HUES64 (cell line): ENCODE measurements around the gene ARL16.
A peak's percentile ranks its signal among the peaks of the same experiment; 100 is the strongest.
"Not testable (repeated sequence)": the region's sequence is repeated elsewhere in the genome, so short reads cannot be mapped to it uniquely, and the experiment has no call there.

Experiments
- H3K27ac ChIP-seq: 2 replicates; pipeline ENCODE4 v1.7.0; 2013; ENCODE audit warnings: low read depth, low read length, inconsistent platforms
- H3K27me3 ChIP-seq: 2 replicates; pipeline ENCODE4 v1.6.1; 2013; ENCODE audit warnings: mild to moderate bottlenecking, low read length; ENCODE audit not compliant: insufficient read depth
- H3K36me3 ChIP-seq: 2 replicates; pipeline ENCODE4 v1.6.1; 2013; ENCODE audit warnings: mild to moderate bottlenecking, low read length; ENCODE audit not compliant: insufficient read depth
- H3K4me1 ChIP-seq: 2 replicates; pipeline ENCODE4 v1.6.1; 2013; ENCODE audit warnings: mild to moderate bottlenecking, low read length, moderate library complexity; ENCODE audit not compliant: insufficient read depth
- H3K4me3 ChIP-seq: 2 replicates; pipeline ENCODE4 v1.5.1; 2013; ENCODE audit warnings: mild to moderate bottlenecking, low read length, moderate library complexity
- H3K9ac ChIP-seq: 2 replicates; pipeline ENCODE4 v1.6.1; 2013; ENCODE audit warnings: mild to moderate bottlenecking, low read depth, low read length
- H3K9me3 ChIP-seq: 2 replicates; pipeline ENCODE4 v1.6.1; 2013; ENCODE audit warnings: low read depth, low read length; ENCODE audit not compliant: insufficient read depth
- WGBS: fragments of 150-250, 120-280 bp; methylation state at CpG from one replicate; pipeline ENCODE4 v1.1.7; 2013; ENCODE audit warnings: missing lambda C conversion rate; 5-methylcytosine and 5-hydroxymethylcytosine counted together

ARL16 gene

GRCh38 chr17:81676906-81677305 is 6.7 kb downstream of the ARL16 start:
- H3K9ac ChIP-seq = no peak overlapping the region
- no peaks in the 10 kb centered on the region for H3K9me3 ChIP-seq
- H3K27ac ChIP-seq = no peak overlapping the region
- H3K36me3 ChIP-seq = peaks cover 39% of the 10 kb centered on the region
- 95% methylated on average over 17 of the region's 17 CpGs for WGBS
- no peaks in the 10 kb centered on the region for H3K4me1 ChIP-seq
- H3K4me3 ChIP-seq = no peak overlapping the region
- H3K27me3 ChIP-seq = no peaks in the 10 kb centered on the region

- H3K4me3 ChIP-seq, H3K9ac ChIP-seq, H3K4me1 ChIP-seq, H3K27me3 ChIP-seq, H3K9me3 ChIP-seq, H3K27ac ChIP-seq: not testable (repeated sequence)
- WGBS = 36% methylated on average over 11 of the region's 18 CpGs
- peaks cover 45% of the 10 kb centered on the region for H3K36me3 ChIP-seq
Measured at GRCh38 chr17:81675515-81676221, 7.9 kb downstream of the ARL16 start.

- no peak overlapping the region for H3K27ac ChIP-seq
- H3K9ac ChIP-seq = no peak overlapping the region
- H3K4me1 ChIP-seq = no peaks in the 10 kb centered on the region
- peaks cover 64% of the 10 kb centered on the region for H3K36me3 ChIP-seq
- no peaks in the 10 kb centered on the region for H3K9me3 ChIP-seq
- 94% methylated on average over 18 of the region's 18 CpGs for WGBS
- no peaks in the 10 kb centered on the region for H3K27me3 ChIP-seq
- H3K4me3 ChIP-seq = no peak overlapping the region
Measured at GRCh38 chr17:81673561-81674258, 9.9 kb downstream of the ARL16 start.

GRCh38 chr17:81672954-81673353 is 10.6 kb downstream of the ARL16 start:
- Histone ChIP-seq H3K36me3 (peaks cover 72% of the 10 kb centered on the region), H3K4me3 (no peak overlapping the region), H3K9ac (no peak overlapping the region), H3K4me1 (peaks cover 4% of the 10 kb centered on the region; the same call in 1 of the 2 replicates), H3K9me3 (no peaks in the 10 kb centered on the region), H3K27ac (no peak overlapping the region), H3K27me3 (no peaks in the 10 kb centered on the region)
- WGBS = 97% methylated on average over 16 of the region's 16 CpGs

- H3K27me3 ChIP-seq = no peaks in the 10 kb centered on the region
- no peak overlapping the region for H3K9ac ChIP-seq
- peaks cover 8% of the 10 kb centered on the region for H3K4me1 ChIP-seq
- H3K9me3 ChIP-seq = no peaks in the 10 kb centered on the region
- no peak overlapping the region for H3K4me3 ChIP-seq
- 96% methylated on average over 18 of the region's 18 CpGs for WGBS
- H3K36me3 ChIP-seq = peaks cover 75% of the 10 kb centered on the region
- no peak overlapping the region for H3K27ac ChIP-seq
Measured at GRCh38 chr17:81672504-81672903, 11.1 kb downstream of the ARL16 start.

- 89% methylated on average over 18 of the region's 18 CpGs for WGBS
- peaks cover 16% of the 10 kb centered on the region for H3K4me1 ChIP-seq
- H3K9me3 ChIP-seq = no peaks in the 10 kb centered on the region
- no peak overlapping the region for H3K9ac ChIP-seq
- H3K36me3 ChIP-seq = peaks cover 64% of the 10 kb centered on the region
- peak overlapping the region; percentile 30 for H3K4me3 ChIP-seq
- no peaks in the 10 kb centered on the region for H3K27me3 ChIP-seq
- no peak overlapping the region for H3K27ac ChIP-seq
Measured at GRCh38 chr17:81667754-81668153, 15.8 kb downstream of the ARL16 start.

GRCh38 chr17:81666342-81667191 is 17.0 kb downstream of the ARL16 start, which contains the start of the genes CCDC137 and OXLD1:
Gene CCDC137, plus strand, starts transcription at chr17:81666737. Its CDS starts 30 bp downstream, at chr17:81666767.
Gene OXLD1, minus strand, starts transcription at chr17:81666605. Its CDS starts 28 bp downstream, at chr17:81666577.
- H3K36me3 ChIP-seq = peaks cover 52% of the 10 kb centered on the region
- H3K4me1 ChIP-seq = peaks cover 16% of the 10 kb centered on the region
- WGBS = under 1% methylated on average over 96 of the region's 96 CpGs
- H3K4me3 ChIP-seq = peak within 1 kb of the TSS; percentile 95
- no peaks in the 10 kb centered on the region for H3K27me3 ChIP-seq
- H3K9ac ChIP-seq = peak within 1 kb of the TSS; percentile 85
- no peaks in the 10 kb centered on the region for H3K9me3 ChIP-seq
- peak within 1 kb of the TSS; percentile 84 for H3K27ac ChIP-seq

GRCh38 chr17:81666092-81666341 is 17.6 kb downstream of the ARL16 start:
- peak overlapping the region; percentile 84 for H3K27ac ChIP-seq
- H3K4me1 ChIP-seq = peaks cover 16% of the 10 kb centered on the region
- peaks cover 46% of the 10 kb centered on the region for H3K36me3 ChIP-seq
- H3K27me3 ChIP-seq = no peaks in the 10 kb centered on the region
- WGBS = 2% methylated on average over 16 of the region's 16 CpGs
- no peaks in the 10 kb centered on the region for H3K9me3 ChIP-seq
- H3K4me3 ChIP-seq = peak overlapping the region; percentile 95
- H3K9ac ChIP-seq = peak overlapping the region; percentile 85

- peaks cover 41% of the 10 kb centered on the region for H3K36me3 ChIP-seq
- 69% methylated on average over 30 of the region's 30 CpGs for WGBS
Measured at GRCh38 chr17:81665205-81666091, 18.1 kb downstream of the ARL16 start.

GRCh38 chr17:81664051-81664470 is 19.5 kb downstream of the ARL16 start:
- no peak overlapping the region for H3K27ac ChIP-seq
- no peaks in the 10 kb centered on the region for H3K27me3 ChIP-seq
- H3K9ac ChIP-seq = no peak overlapping the region
- WGBS = 97% methylated on average over 7 of the region's 7 CpGs
- H3K4me3 ChIP-seq = no peak overlapping the region
- H3K9me3 ChIP-seq = no peaks in the 10 kb centered on the region
- peaks cover 27% of the 10 kb centered on the region for H3K36me3 ChIP-seq
- peaks cover 16% of the 10 kb centered on the region for H3K4me1 ChIP-seq

More at GRCh38 chr17:81665205-81666091, 18.1 kb downstream of the ARL16 start:
- Histone ChIP-seq H3K9ac (peak overlapping the region; percentile 85), H3K4me1 (peaks cover 16% of the 10 kb centered on the region), H3K4me3 (peak overlapping the region; percentile 95), H3K27me3 (no peaks in the 10 kb centered on the region), H3K9me3 (no peaks in the 10 kb centered on the region), H3K27ac (peak overlapping the region; percentile 84)
